NCI-H2227 (cell line): Measurements from ENCODE around the gene CCDC61.
A peak's percentile ranks its signal among the peaks of the same experiment; 100 is the strongest.

Source experiments
- DNase-seq: peaks from one replicate; lab custom pipeline; 2025; ENCODE audit not compliant: unreplicated experiment; lab: John Stamatoyannopoulos, UW

CCDC61 gene

DNA sequence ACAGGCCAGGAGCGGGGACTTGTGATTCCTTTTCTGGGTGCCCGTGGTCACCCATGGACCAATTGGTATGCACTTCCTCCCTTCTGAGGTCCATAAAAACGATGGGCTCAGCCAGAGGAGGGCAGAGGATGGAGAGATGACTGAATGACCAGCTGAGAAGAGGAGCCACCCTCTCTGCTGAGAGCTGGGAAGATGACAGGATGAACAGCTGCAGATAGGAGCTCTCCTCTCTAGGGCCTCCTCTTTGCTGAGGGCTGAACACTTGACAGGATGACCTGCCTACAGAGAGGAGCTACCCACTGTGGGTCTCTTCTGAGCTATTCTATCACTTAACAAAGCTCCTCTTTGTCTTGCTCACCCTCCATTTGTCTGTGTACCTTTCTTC lies 41.5 kb downstream of the CCDC61 start:
- no peak for DNase-seq

- DNase-seq, result no peak
These were observed 44.9 kb downstream of the CCDC61 start for GRCh38 chr19:46040125-46040524.

- no peak for DNase-seq
These were observed 45.8 kb downstream of the CCDC61 start, which contains the start of gene IGFL4 for GRCh38 chr19:46040952-46041500. IGFL4 (minus strand) TSS chr19:46041002; CDS start chr19:46040962, 40 bp downstream.

DNA sequence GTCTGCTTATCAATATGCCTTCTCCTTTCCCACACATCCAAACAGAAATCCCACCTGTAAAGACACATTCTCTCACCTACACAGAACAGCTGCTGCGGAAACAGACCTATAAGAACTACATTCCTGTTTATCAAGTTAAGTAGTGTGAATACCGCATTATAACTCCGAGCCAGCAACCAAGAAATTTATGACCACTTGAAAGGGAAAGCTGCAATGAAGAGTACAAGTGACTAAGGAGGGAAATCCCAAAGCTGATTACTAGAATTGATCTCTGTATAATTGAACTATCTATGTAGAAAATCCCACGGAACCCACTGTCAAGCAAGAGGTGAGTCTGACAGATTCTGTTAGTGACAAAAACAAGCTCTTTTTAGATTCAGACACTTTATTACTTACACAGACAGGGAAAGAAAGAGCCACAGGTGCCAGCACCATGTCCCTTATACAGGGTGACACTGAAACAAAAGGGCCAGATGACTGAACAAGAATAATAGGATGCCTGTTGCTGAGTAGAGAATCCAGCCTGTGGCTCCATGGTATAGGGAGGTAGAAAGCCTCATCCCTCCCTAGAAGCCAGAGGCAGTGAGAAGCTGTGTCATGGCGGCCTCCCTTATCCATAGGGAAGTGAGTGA lies 47.1 kb downstream of the CCDC61 start:
- DNase-seq, result no peak

DNA sequence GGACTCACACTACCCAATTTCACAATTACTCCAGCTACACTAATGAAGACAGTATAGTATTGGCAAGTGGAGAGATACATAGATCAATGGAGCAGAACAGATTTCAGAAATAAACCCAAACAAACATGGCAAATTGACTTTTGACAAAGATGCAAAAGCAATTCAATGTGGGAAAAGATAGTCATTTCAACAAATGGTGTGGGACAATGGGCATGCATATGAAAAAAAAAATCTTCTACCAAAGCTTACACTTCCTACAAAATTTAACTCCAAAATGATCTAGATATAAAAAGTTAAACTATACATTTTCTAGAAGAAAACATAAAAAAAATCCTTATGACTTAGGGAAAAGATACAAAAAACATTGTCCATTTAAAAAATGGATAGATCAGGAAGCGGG lies 48.3 kb downstream of the CCDC61 start:
- DNase-seq, result no peak

DNA sequence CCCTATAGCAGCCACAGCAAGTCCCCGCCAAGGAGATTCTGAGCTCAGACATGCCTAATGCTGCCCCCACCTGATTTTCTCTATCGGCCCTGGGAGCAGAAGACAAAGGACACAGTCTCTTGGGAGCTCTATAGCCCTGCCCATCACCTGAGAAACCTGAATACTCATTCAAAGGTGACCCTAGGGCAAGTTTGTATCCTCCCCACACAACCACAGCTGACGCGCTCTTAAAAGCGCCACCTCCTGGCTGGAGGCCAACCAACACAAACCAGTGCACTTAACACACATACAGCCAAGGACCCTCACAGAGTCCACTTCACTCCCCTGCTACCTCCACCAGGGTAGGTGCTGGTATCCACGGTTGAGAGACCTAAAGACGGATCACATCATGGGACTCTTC lies 54.3 kb downstream of the CCDC61 start:
- no peak for DNase-seq

DNA sequence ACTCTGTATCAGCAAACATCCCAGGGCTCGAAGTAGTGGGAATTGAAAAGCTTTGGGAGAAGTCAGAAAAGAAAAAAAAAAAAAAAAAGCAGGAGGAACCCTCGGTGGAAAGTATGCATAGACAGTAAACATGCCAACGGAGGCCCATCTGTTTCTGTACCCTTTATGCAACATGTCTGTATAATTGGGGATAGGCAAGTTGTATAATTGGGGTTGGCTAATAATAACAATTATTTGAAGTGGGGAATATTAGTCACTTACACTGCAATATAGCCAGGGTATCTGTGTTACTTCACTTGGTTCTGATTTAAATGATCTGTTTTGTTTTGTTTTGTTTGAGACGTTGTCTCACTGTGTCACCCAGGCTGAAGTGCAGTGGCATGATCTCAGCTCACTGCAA lies 57.6 kb downstream of the CCDC61 start:
- no peak for DNase-seq

DNA sequence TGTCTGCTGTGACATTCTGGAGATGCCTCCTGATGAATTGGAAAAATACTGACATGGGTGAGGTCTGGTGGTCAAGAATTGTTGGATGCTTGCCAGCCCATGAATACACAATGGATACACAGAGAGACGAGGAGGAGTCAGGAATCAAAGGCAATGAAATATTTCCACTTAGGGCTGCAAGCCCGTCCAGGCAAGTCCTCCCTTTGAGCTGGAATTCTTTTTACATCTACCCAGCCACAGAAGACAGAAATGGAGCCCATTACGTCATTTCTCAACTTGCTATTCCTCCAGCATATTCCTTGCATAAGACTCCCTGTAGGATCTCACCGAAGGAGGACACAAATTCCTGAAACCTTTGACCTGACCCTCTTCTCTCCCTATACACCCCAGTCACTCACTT lies 61.3 kb downstream of the CCDC61 start:
- DNase-seq, result peak; percentile 17

DNA sequence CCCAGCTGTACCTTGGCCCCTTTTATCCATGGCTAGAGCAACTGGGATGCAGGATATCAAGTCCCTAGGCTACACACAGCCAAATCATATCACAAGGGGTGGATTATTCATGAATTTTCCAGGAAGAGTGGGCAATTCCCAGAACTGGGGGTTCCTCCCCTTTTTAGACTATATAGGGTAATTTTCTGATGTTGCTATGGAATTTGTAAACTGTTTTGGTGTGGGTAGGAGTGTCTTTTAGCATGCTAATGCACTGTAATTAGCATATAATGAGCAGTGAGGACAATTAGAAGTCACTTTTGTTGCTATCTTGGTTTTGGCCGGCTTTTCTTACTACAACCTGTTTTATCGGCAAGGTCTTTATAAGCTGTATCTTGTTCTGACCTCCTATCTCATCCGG lies 63.5 kb downstream of the CCDC61 start:
- no peak for DNase-seq

DNA sequence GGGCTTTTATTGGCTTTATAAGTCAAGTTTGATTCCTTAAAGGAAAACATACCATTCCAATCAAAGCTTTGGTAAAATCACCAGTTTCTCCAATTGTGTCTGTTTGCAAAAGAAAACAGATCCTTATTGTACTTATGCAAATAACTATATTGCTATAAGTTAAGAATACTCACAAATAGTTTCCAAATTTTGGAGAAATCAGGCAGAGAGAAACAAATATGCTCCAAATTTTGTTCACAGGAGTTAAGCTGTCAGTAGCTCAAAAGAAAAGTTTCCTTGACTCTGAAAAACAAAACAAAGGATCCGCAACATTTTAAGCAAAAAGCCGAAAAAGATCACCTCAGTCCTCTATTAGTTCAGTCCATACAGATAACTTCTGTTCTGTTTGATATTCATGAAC lies 64.7 kb downstream of the CCDC61 start:
- no peak for DNase-seq

DNA sequence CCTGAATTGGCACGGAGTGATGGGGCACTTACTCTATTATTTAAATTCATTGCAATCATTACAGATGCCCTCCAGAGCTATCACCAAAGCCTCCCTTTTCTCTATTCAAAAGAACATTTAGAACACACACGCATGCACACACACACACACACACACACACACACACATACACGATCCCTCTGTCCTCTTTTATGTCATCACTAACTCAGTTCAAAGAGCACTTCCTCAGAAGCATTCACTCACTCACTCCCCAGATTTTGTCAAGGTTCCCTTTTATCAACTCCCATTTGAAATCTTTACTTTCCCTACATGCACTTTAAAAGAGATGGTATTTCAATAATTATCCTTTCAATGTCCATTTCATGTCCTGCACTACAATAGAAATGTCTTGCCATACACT lies 67.9 kb downstream of the CCDC61 start:
- DNase-seq, result no peak

- no peak for DNase-seq
These were observed 70.3 kb downstream of the CCDC61 start for GRCh38 chr19:46065486-46066071.

DNA sequence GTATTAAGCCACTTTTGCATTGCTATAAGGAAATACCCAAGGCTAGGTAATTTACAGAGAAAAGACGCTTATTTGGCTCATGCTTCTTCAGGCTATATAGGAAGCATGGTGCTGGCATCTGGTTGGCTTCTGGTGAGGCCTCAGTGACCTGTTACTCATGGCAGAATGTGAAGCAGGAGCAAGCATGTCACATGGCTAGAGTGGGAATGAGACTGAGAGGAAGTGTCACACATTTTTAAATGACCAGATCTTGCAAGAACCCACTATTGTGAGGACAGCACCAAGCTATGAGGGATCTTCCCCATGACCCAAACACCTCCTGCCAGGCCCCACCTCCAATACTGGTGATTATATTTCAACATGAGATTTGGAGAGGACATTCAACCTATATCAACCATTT lies 71.2 kb downstream of the CCDC61 start:
- DNase-seq, result no peak

DNA sequence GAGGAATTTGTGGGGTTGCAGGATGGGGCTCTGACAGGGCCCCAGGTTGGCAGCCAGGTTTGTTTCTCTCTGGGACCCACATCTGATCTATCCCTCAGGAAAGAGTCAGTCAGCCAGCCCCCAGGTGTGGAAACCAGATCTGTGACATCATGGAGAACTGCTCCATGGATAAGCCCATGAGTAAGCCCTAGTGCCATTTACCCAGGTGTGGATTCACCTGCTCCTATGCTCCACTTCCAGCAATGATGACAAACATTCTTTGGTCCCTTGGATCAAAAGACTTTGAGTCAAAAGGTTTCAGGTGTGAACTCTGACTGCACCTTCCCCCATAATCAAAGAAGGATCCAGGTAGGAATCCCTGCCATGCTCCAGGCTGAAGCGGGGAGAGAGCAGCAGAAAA lies 72.4 kb downstream of the CCDC61 start:
- DNase-seq, result no peak
